ENCODE results near the gene SECISBP2. TPM values are rescaled to one million over a fixed set of nuclear protein-coding genes. Genes with fewer than 3 reads are reported as not detected.

SECISBP2 gene
- total RNA-seq, 8 experiments from 2014 or later, result 24.5 to 73.8 (median 52.7) TPM

- WGBS, 10 experiments, result 0 to 4% (median 0%) methylated on average over 2 to 17 of the region's 54 CpGs
- Histone ChIP-seq H3K4me1 (replicated peaks in 1 of 2) (peaks cover 6% of the 10 kb centered on the region in 2 donors), H3K4me3 (peak overlapping the region; percentile 48 to 79 (median 60)), H3K27ac (peak overlapping the region in 1 of 2 donors; percentile 60)
- in situ Hi-C loops (cut with MboI; ENCODE audit: low pct_unique_long_range_greater_than_20kb in 2 of 9, low sequenced_read_pairs in 9 of 9, unreplicated experiment in 9 of 9), result no loop called here
- ATAC-seq (replicated peaks in 6 of 8), result peak in 4 of 8 experiments; percentile 2 to 24 (median 13)
Measured at GRCh38 chr9:89311346-89312221, 6.7 kb upstream of the SECISBP2 start.

- ATAC-seq (replicated peaks in 6 of 8), result no peak
- in situ Hi-C loops (cut with MboI; ENCODE audit: low pct_unique_long_range_greater_than_20kb in 2 of 9, low sequenced_read_pairs in 9 of 9, unreplicated experiment in 9 of 9), result no loop called here
- Histone ChIP-seq H3K4me1 (replicated peaks in 1 of 2) (peaks cover 6% of the 10 kb centered on the region in 2 donors), H3K4me3 (peak overlapping the region; percentile 48 to 79 (median 60)), H3K27ac (no peak overlapping the region)
- 0 to 6% (median 0%) methylated on average over 1 to 8 of the region's 8 CpGs for WGBS, 10 experiments
Measured at GRCh38 chr9:89312222-89312571, 6.1 kb upstream of the SECISBP2 start.

- WGBS, 10 experiments, result 0 to 80% (median 40%) methylated on average over 1 of the region's 1 CpG; no CpG with 5 or more reads in 1 of the 10 experiments
- Histone ChIP-seq H3K27ac (no peak overlapping the region), H3K4me1 (replicated peaks in 1 of 2) (peaks cover 9 to 12% of the 10 kb centered on the region in 2 donors), H3K4me3 (peak overlapping the region in 3 of 5 donors; percentile 55 to 79 (median 60))
- ATAC-seq (replicated peaks in 6 of 8), result no peak
- in situ Hi-C loops (cut with MboI; ENCODE audit: low pct_unique_long_range_greater_than_20kb in 2 of 9, low sequenced_read_pairs in 9 of 9, unreplicated experiment in 9 of 9), result no loop called here
Measured at GRCh38 chr9:89313842-89314241, 4.5 kb upstream of the SECISBP2 start.

- no peak overlapping the region for H3K27ac ChIP-seq
- no peak overlapping the region for H3K4me3 ChIP-seq
- 60 to 100% (median 100%) methylated on average over 1 of the region's 1 CpG; no CpG with 5 or more reads in 2 of the 10 experiments for WGBS, 10 experiments
- no peak for ATAC-seq (replicated peaks in 6 of 8)
- in situ Hi-C loops (cut with MboI; ENCODE audit: low pct_unique_long_range_greater_than_20kb in 2 of 9, low sequenced_read_pairs in 9 of 9, unreplicated experiment in 9 of 9), result no loop called here
- H3K4me1 ChIP-seq (replicated peaks in 1 of 2), result peaks cover 6 to 11% of the 10 kb centered on the region in 2 donors
Measured at GRCh38 chr9:89314955-89315354, 3.3 kb upstream of the SECISBP2 start.

GRCh38 chr9:89315482-89315881 is 2.8 kb upstream of the SECISBP2 start:
- peaks cover 11 to 15% of the 10 kb centered on the region in 2 donors for H3K4me1 ChIP-seq (replicated peaks in 1 of 2)
- no peak overlapping the region for H3K27ac ChIP-seq
- no peak for ATAC-seq (replicated peaks in 6 of 8)
- in situ Hi-C loops (cut with MboI; ENCODE audit: low pct_unique_long_range_greater_than_20kb in 2 of 9, low sequenced_read_pairs in 9 of 9, unreplicated experiment in 9 of 9), result no loop called here
- no peak overlapping the region for H3K4me3 ChIP-seq

GRCh38 chr9:89317282-89317681 is 1.0 kb upstream of the SECISBP2 start:
- Histone ChIP-seq H3K4me1 (replicated peaks in 1 of 2) (peaks cover 12 to 15% of the 10 kb centered on the region in 2 donors), H3K27ac (peak overlapping the region in 1 of 2 donors; percentile 100), H3K4me3 (peak overlapping the region in 1 of 5 donors; percentile 74)
- ATAC-seq (replicated peaks in 6 of 8), result no peak
- WGBS, 10 experiments, result 50 to 93% (median 74%) methylated on average over 1 to 4 of the region's 4 CpGs
- in situ Hi-C loops (cut with MboI; ENCODE audit: low pct_unique_long_range_greater_than_20kb in 2 of 9, low sequenced_read_pairs in 9 of 9, unreplicated experiment in 9 of 9), result no loop called here

- peak in 2 of 8 experiments; percentile 1 to 2 for ATAC-seq (replicated peaks in 6 of 8)
- Histone ChIP-seq H3K4me3 (peak overlapping the region; percentile 74 to 92 (median 86)), H3K4me1 (replicated peaks in 1 of 2) (peaks cover 12 to 15% of the 10 kb centered on the region in 2 donors), H3K27ac (peak overlapping the region; percentile 100)
- in situ Hi-C loops (cut with MboI; ENCODE audit: low pct_unique_long_range_greater_than_20kb in 2 of 9, low sequenced_read_pairs in 9 of 9, unreplicated experiment in 9 of 9), result no loop called here
- 0 to 12% (median 6%) methylated on average over 6 to 13 of the region's 13 CpGs; no CpG with 5 or more reads in 1 of the 10 experiments for WGBS, 10 experiments
Measured at GRCh38 chr9:89319015-89319905, 960 bp downstream of the SECISBP2 start.

- Histone ChIP-seq H3K27ac (no peak overlapping the region), H3K4me1 (replicated peaks in 1 of 2) (peaks cover 9 to 10% of the 10 kb centered on the region in 2 donors), H3K4me3 (no peak overlapping the region)
- WGBS, 10 experiments, result 80 to 100% (median 94%) methylated on average over 1 to 4 of the region's 4 CpGs; no CpG with 5 or more reads in 5 of the 10 experiments
- in situ Hi-C loops (cut with MboI; ENCODE audit: low pct_unique_long_range_greater_than_20kb in 2 of 9, low sequenced_read_pairs in 9 of 9, unreplicated experiment in 9 of 9), result no loop called here
- ATAC-seq (replicated peaks in 6 of 8), result no peak
Measured at GRCh38 chr9:89323390-89323789, 5.1 kb downstream of the SECISBP2 start.

- Histone ChIP-seq H3K4me1 (replicated peaks in 1 of 2) (no peaks in the 10 kb centered on the region), H3K4me3 (no peak overlapping the region), H3K27ac (no peak overlapping the region)
- in situ Hi-C loops (cut with MboI; ENCODE audit: low pct_unique_long_range_greater_than_20kb in 2 of 9, low sequenced_read_pairs in 9 of 9, unreplicated experiment in 9 of 9), result no loop called here
- ATAC-seq (replicated peaks in 6 of 8), result no peak
- 78 to 100% (median 89%) methylated on average over 1 to 3 of the region's 3 CpGs for WGBS, 10 experiments
Measured at GRCh38 chr9:89325733-89326132, 7.4 kb downstream of the SECISBP2 start.

- H3K4me3 ChIP-seq, result no peak overlapping the region
- WGBS, 10 experiments, result 78 to 100% (median 97%) methylated on average over 2 to 8 of the region's 8 CpGs
- no peak overlapping the region for H3K27ac ChIP-seq
- in situ Hi-C loops (cut with MboI; ENCODE audit: low pct_unique_long_range_greater_than_20kb in 2 of 9, low sequenced_read_pairs in 9 of 9, unreplicated experiment in 9 of 9), result no loop called here
- H3K4me1 ChIP-seq (replicated peaks in 1 of 2), result no peaks in the 10 kb centered on the region
- ATAC-seq (replicated peaks in 6 of 8), result no peak
Measured at GRCh38 chr9:89328064-89328463, 9.8 kb downstream of the SECISBP2 start.

- Histone ChIP-seq H3K4me1 (replicated peaks in 1 of 2) (no peaks in the 10 kb centered on the region), H3K4me3 (no peak overlapping the region), H3K27ac (no peak overlapping the region)
- ATAC-seq (replicated peaks in 6 of 8), result no peak
- in situ Hi-C loops (cut with MboI; ENCODE audit: low pct_unique_long_range_greater_than_20kb in 2 of 9, low sequenced_read_pairs in 9 of 9, unreplicated experiment in 9 of 9), result no loop called here
Measured at GRCh38 chr9:89329917-89330316, 11.6 kb downstream of the SECISBP2 start.

GRCh38 chr9:89330513-89330912 is 12.2 kb downstream of the SECISBP2 start:
- WGBS, 10 experiments, result 85 to 100% (median 99%) methylated on average over 1 to 7 of the region's 7 CpGs; no CpG with 5 or more reads in 2 of the 10 experiments

GRCh38 chr9:89339807-89340206 is 21.5 kb downstream of the SECISBP2 start:
- Histone ChIP-seq H3K4me1 (replicated peaks in 1 of 2) (no peaks in the 10 kb centered on the region), H3K27ac (no peak overlapping the region), H3K4me3 (no peak overlapping the region)
- ATAC-seq (replicated peaks in 6 of 8), result no peak
- 58 to 100% (median 100%) methylated on average over 1 to 2 of the region's 2 CpGs; no CpG with 5 or more reads in 3 of the 10 experiments for WGBS, 10 experiments
- in situ Hi-C loops (cut with MboI; ENCODE audit: low pct_unique_long_range_greater_than_20kb in 2 of 9, low sequenced_read_pairs in 9 of 9, unreplicated experiment in 9 of 9), result no loop called here

More at GRCh38 chr9:89330513-89330912, 12.2 kb downstream of the SECISBP2 start:
- H3K4me3 ChIP-seq, result no peak overlapping the region
- in situ Hi-C loops (cut with MboI; ENCODE audit: low pct_unique_long_range_greater_than_20kb in 2 of 9, low sequenced_read_pairs in 9 of 9, unreplicated experiment in 9 of 9), result no loop called here
- ATAC-seq (replicated peaks in 6 of 8), result no peak
- no peak overlapping the region for H3K27ac ChIP-seq
- no peaks in the 10 kb centered on the region for H3K4me1 ChIP-seq (replicated peaks in 1 of 2)
